ENCODE data around the gene ARL15.

ARL15 gene

DNA sequence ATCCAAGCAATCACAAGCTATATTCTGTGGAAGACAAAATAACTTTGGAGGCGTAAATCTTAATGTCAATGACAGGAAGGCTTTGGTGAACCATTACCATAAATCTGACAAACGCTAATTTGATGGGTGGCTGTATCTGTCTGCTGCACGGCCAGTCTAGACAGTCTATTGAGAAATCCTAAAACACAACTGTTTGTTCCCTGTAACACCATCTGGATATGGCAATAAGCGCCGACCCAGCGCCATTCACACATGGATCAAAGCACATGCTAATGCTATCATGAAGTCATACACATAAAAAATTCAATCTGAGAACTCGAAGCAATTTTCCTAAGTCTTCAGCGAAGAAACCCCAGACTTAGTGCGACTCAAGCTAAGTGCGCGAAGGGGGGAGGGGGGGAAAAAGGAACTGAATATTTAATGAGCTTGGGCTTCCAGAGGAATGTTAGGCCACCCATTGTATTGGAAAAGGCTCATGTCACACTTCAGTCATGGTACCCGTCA lies 95.1 kb downstream of the ARL15 start:
- DNase-seq (ENCODE audit: low read depth) = no peak
- no peak overlapping the region for H3K4me3 ChIP-seq (ENCODE audit: control insufficient read depth, low read depth, low read length)
- TF ChIP-seq CTCF (conservative IDR thresholded peaks at IDR 0.05; ENCODE audit: control insufficient read depth, insufficient read depth, low read depth, low read length) = no peak

GRCh38 chr5:54214722-54215121 lies 95.7 kb downstream of the ARL15 start:
- DNase-seq (ENCODE audit: low read depth) = no peak
- TF ChIP-seq CTCF (conservative IDR thresholded peaks at IDR 0.05; ENCODE audit: control insufficient read depth, insufficient read depth, low read depth, low read length) = no peak

GRCh38 chr5:54212331-54212730 lies 98.0 kb downstream of the ARL15 start:
- H3K4me3 ChIP-seq (ENCODE audit: control insufficient read depth, low read depth, low read length) = no peak overlapping the region
- no peak for TF ChIP-seq CTCF (conservative IDR thresholded peaks at IDR 0.05; ENCODE audit: control insufficient read depth, insufficient read depth, low read depth, low read length)
- no peak for DNase-seq (ENCODE audit: low read depth)

More at GRCh38 chr5:54214722-54215121, 95.7 kb downstream of the ARL15 start:
- H3K4me3 ChIP-seq (ENCODE audit: control insufficient read depth, low read depth, low read length) = no peak overlapping the region

- H3K4me3 ChIP-seq (ENCODE audit: control insufficient read depth, low read depth, low read length) = no peak overlapping the region
- DNase-seq (ENCODE audit: low read depth) = no peak
- TF ChIP-seq CTCF (conservative IDR thresholded peaks at IDR 0.05; ENCODE audit: control insufficient read depth, insufficient read depth, low read depth, low read length) = no peak
Measured at GRCh38 chr5:54211912-54212311, 98.5 kb downstream of the ARL15 start.

- DNase-seq (ENCODE audit: low read depth) = no peak
- H3K4me3 ChIP-seq (ENCODE audit: control insufficient read depth, low read depth, low read length) = no peak overlapping the region
- TF ChIP-seq CTCF (conservative IDR thresholded peaks at IDR 0.05; ENCODE audit: control insufficient read depth, insufficient read depth, low read depth, low read length) = no peak
Measured at GRCh38 chr5:54207566-54207965, 102.8 kb downstream of the ARL15 start.

GRCh38 chr5:54206580-54207229 lies 103.7 kb downstream of the ARL15 start:
- TF ChIP-seq CTCF (conservative IDR thresholded peaks at IDR 0.05; ENCODE audit: control insufficient read depth, insufficient read depth, low read depth, low read length) = no peak
- no peak overlapping the region for H3K4me3 ChIP-seq (ENCODE audit: control insufficient read depth, low read depth, low read length)
- DNase-seq (ENCODE audit: low read depth) = no peak

Measured in fibroblast of mammary gland (primary cell).